ENCODE data around the gene C1orf167.

GRCh38 chr1:11800391-11800755, 38.4 kb downstream of the C1orf167 start:
- TF ChIP-seq, protein P1, sequence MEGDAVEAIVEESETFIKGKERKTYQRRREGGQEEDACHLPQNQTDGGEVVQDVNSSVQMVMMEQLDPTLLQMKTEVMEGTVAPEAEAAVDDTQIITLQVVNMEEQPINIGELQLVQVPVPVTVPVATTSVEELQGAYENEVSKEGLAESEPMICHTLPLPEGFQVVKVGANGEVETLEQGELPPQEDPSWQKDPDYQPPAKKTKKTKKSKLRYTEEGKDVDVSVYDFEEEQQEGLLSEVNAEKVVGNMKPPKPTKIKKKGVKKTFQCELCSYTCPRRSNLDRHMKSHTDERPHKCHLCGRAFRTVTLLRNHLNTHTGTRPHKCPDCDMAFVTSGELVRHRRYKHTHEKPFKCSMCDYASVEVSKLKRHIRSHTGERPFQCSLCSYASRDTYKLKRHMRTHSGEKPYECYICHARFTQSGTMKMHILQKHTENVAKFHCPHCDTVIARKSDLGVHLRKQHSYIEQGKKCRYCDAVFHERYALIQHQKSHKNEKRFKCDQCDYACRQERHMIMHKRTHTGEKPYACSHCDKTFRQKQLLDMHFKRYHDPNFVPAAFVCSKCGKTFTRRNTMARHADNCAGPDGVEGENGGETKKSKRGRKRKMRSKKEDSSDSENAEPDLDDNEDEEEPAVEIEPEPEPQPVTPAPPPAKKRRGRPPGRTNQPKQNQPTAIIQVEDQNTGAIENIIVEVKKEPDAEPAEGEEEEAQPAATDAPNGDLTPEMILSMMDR (IDR thresholded peaks at IDR 0.05): no peak
- TF ChIP-seq EZH2 (IDR thresholded peaks at IDR 0.05): no peak
- TF ChIP-seq EZH2phosphoT487 (IDR thresholded peaks at IDR 0.05): no peak
